ENCODE measurements around the gene ZBTB38. TPM values are rescaled to one million over a fixed set of nuclear protein-coding genes. Genes with fewer than 3 reads are reported as not detected.

ZBTB38 gene
- total and polyA plus RNA-seq, 8 donors, result 5.7 to 46.8 (median 30.9) TPM

GRCh38 chr3:141377377-141377776 is 9.1 kb downstream of the ZBTB38 start:
- ATAC-seq (no peak), DNase-seq (no peak), FAIRE-seq (no peak)
- TF ChIP-seq CTCF (IDR thresholded peaks at IDR 0.05), result no peak
- no peaks in the 10 kb centered on the region for H3K9me3 ChIP-seq
- no peaks in the 10 kb centered on the region for H3K4me1 ChIP-seq
- H3K27me3 ChIP-seq, result no peaks in the 10 kb centered on the region
- 87 to 89% methylated on average over 3 of the region's 3 CpGs for WGBS, 2 donors
- no peaks in the 10 kb centered on the region for H3K36me3 ChIP-seq
- no peak overlapping the region for H3K27ac ChIP-seq
- intact Hi-C loops (cut with DNase I), result no loop called here
- no peak overlapping the region for H3K4me3 ChIP-seq

GRCh38 chr3:141378556-141378955 is 10.3 kb downstream of the ZBTB38 start:
- ATAC-seq, result no peak
- no peak overlapping the region for H3K27ac ChIP-seq
- no peaks in the 10 kb centered on the region for H3K36me3 ChIP-seq
- 84 to 89% methylated on average over 4 of the region's 4 CpGs for WGBS, 2 donors
- FAIRE-seq, result no peak
- H3K27me3 ChIP-seq, result no peaks in the 10 kb centered on the region
- no peaks in the 10 kb centered on the region for H3K4me1 ChIP-seq
- no peak for DNase-seq
- no peak overlapping the region for H3K4me3 ChIP-seq
- H3K9me3 ChIP-seq, result no peaks in the 10 kb centered on the region
- intact Hi-C loops (cut with DNase I), result no loop called here
- TF ChIP-seq CTCF (IDR thresholded peaks at IDR 0.05), result no peak

- no peak overlapping the region for H3K27ac ChIP-seq
- FAIRE-seq (no peak), DNase-seq (no peak), ATAC-seq (no peak)
- no peak for TF ChIP-seq CTCF (IDR thresholded peaks at IDR 0.05)
- H3K4me3 ChIP-seq, result no peak overlapping the region
- no peaks in the 10 kb centered on the region for H3K4me1 ChIP-seq
- H3K27me3 ChIP-seq, result no peaks in the 10 kb centered on the region
- intact Hi-C loops (cut with DNase I), result no loop called here
- H3K36me3 ChIP-seq, result no peaks in the 10 kb centered on the region
- 87 to 90% methylated on average over 12 of the region's 12 CpGs for WGBS, 2 donors
- no peaks in the 10 kb centered on the region for H3K9me3 ChIP-seq
These were observed 11.1 kb downstream of the ZBTB38 start for GRCh38 chr3:141379250-141379966.

- no peaks in the 10 kb centered on the region for H3K4me1 ChIP-seq
- no peaks in the 10 kb centered on the region for H3K27me3 ChIP-seq
- TF ChIP-seq CTCF (IDR thresholded peaks at IDR 0.05), result no peak
- intact Hi-C loops (cut with DNase I), result no loop called here
- no peak for ATAC-seq
- no peak for FAIRE-seq
- H3K4me3 ChIP-seq, result no peak overlapping the region
- no peaks in the 10 kb centered on the region for H3K36me3 ChIP-seq
- DNase-seq, result no peak
- 74 to 84% methylated on average over 2 of the region's 2 CpGs for WGBS, 2 donors
- no peaks in the 10 kb centered on the region for H3K9me3 ChIP-seq
- no peak overlapping the region for H3K27ac ChIP-seq
These were observed 12.0 kb downstream of the ZBTB38 start for GRCh38 chr3:141380279-141380678.

- Histone ChIP-seq H3K4me3 (no peak overlapping the region), H3K27ac (no peak overlapping the region), H3K4me1 (no peaks in the 10 kb centered on the region), H3K27me3 (no peaks in the 10 kb centered on the region), H3K9me3 (no peaks in the 10 kb centered on the region), H3K36me3 (no peaks in the 10 kb centered on the region)
- intact Hi-C loops (cut with DNase I), result no loop called here
- DNase-seq, result no peak
- FAIRE-seq, result no peak
- TF ChIP-seq CTCF (IDR thresholded peaks at IDR 0.05), result no peak
- ATAC-seq, result no peak
- 85 to 94% methylated on average over 2 of the region's 2 CpGs for WGBS, 2 donors
These were observed 12.7 kb downstream of the ZBTB38 start for GRCh38 chr3:141380987-141381386.
